GM06990 (cell line): ENCODE data around the gene SNAI1.
"Not testable (repeated sequence)": the region's sequence is repeated elsewhere in the genome, so short reads cannot be mapped to it uniquely, and the experiment has no call there.

Experiments
- DNase-seq: peaks from one replicate; pipeline ENCODE4 v3.0.0-alpha.2; 2011; ENCODE audit not compliant: insufficient read length; ENCODE audit errors: extremely low read depth
- H3K27me3 ChIP-seq: replicated peaks from 2 replicates; pipeline ENCODE4 v1.6.0; 2011; ENCODE audit warnings: low read length; ENCODE audit not compliant: control insufficient read depth, insufficient read depth
- H3K36me3 ChIP-seq: 2 replicates; pipeline ENCODE4 v1.5.1; 2011; ENCODE audit warnings: low read length; ENCODE audit not compliant: control insufficient read depth, insufficient read depth
- H3K4me3 ChIP-seq: replicated peaks from 2 replicates; pipeline ENCODE4 v1.5.1; 2011; ENCODE audit warnings: low read depth, mild to moderate bottlenecking, control low read depth, low read length
- CTCF ChIP-seq: IDR thresholded peaks from 2 replicates; pipeline ENCODE4 v1.5.1; 2011; ENCODE audit warnings: low read length, control low read depth, mild to moderate bottlenecking, inconsistent platforms; ENCODE audit not compliant: insufficient read depth, poor library complexity, severe bottlenecking

Gene SNAI1

GRCh38 chr20:49945701-49946477 lies 36.9 kb upstream of the SNAI1 start:
- Histone ChIP-seq H3K27me3 (no peaks in the 10 kb centered on the region), H3K36me3 (peaks cover 24% of the 10 kb centered on the region)
- TF ChIP-seq CTCF: no peak

GRCh38 chr20:49948178-49948577 lies 34.6 kb upstream of the SNAI1 start:
- no peak for DNase-seq
- TF ChIP-seq CTCF: no peak
- Histone ChIP-seq H3K4me3 (no peak overlapping the region), H3K27me3 (no peaks in the 10 kb centered on the region), H3K36me3 (peaks cover 26% of the 10 kb centered on the region)

More at GRCh38 chr20:49945701-49946477, 36.9 kb upstream of the SNAI1 start:
- no peak overlapping the region for H3K4me3 ChIP-seq
- DNase-seq: no peak

- Histone ChIP-seq H3K4me3 (no peak overlapping the region), H3K27me3 (no peaks in the 10 kb centered on the region), H3K36me3 (peaks cover 27% of the 10 kb centered on the region)
- no peak for TF ChIP-seq CTCF
- no peak for DNase-seq
Observed at GRCh38 chr20:49948809-49949507, 33.8 kb upstream of the SNAI1 start.

- TF ChIP-seq CTCF: no peak
- H3K27me3 ChIP-seq: no peaks in the 10 kb centered on the region
- no peak for DNase-seq
- peaks cover 25% of the 10 kb centered on the region for H3K36me3 ChIP-seq
- H3K4me3 ChIP-seq: no peak overlapping the region
Observed at GRCh38 chr20:49951151-49951550, 31.6 kb upstream of the SNAI1 start.

- H3K27me3 ChIP-seq: no peaks in the 10 kb centered on the region
- H3K36me3 ChIP-seq: peaks cover 21% of the 10 kb centered on the region
- H3K4me3 ChIP-seq: no peak overlapping the region
- no peak for TF ChIP-seq CTCF
- DNase-seq: no peak
Observed at GRCh38 chr20:49955167-49955566, 27.6 kb upstream of the SNAI1 start.

- not testable (repeated sequence) for DNase-seq, H3K27me3 ChIP-seq, H3K4me3 ChIP-seq
- H3K36me3 ChIP-seq: peaks cover 19% of the 10 kb centered on the region
Observed at GRCh38 chr20:49955830-49956396, 26.9 kb upstream of the SNAI1 start.
